Upper lobe of left lung (tissue), 4 donors: ENCODE measurements around the gene KIF6.

Experiments used
- CTCF ChIP-seq, 6 experiments: fragments of 450-650 bp in 4 of 6; fragments of 200-600 bp in 2 of 6; sonication (generic) in 2 of 6; IDR thresholded peaks; one replicate each; pipeline ENCODE4 v1.5.1; 2016 to 2019; ENCODE audit warnings: antibody characterized with exemption in 6 of 6
- EP300 ChIP-seq, 4 donors: sonication (generic); formaldehyde crosslinking; IDR thresholded peaks; one replicate each; pipeline ENCODE4 v1.5.1; 2017; ENCODE audit warnings: antibody characterized with exemption in 4 of 4, control low read depth in 2 of 4
- POLR2A ChIP-seq, 4 donors: fragments of 450-650 bp; IDR thresholded peaks; one replicate each; pipeline ENCODE4 v1.5.1; 2016 to 2017; ENCODE audit warnings: antibody characterized with exemption in 4 of 4, mild to moderate bottlenecking in 2 of 4
- POLR2AphosphoS5 ChIP-seq, 2 donors: sonication (generic); formaldehyde crosslinking; IDR thresholded peaks; one replicate each; pipeline ENCODE4 v1.5.1; 2017; ENCODE audit warnings: antibody characterized with exemption in 2 of 2

- TF ChIP-seq CTCF (IDR thresholded peaks at IDR 0.05) (no peak), EP300 (IDR thresholded peaks at IDR 0.05) (no peak), POLR2A (IDR thresholded peaks at IDR 0.05) (no peak), POLR2AphosphoS5 (IDR thresholded peaks at IDR 0.05) (no peak)
These were observed 332.1 kb downstream of the KIF6 start for GRCh38 chr6:39393075-39393474.
